GM23338 (cell line): ENCODE data around the gene MAPK4. TPM values are rescaled to one million over a fixed set of nuclear protein-coding genes. Genes with fewer than 3 reads are reported as not detected.

Source experiments
- ATAC-seq: fragments of 200-7000 bp; cut with Tn5 transposase; 3 replicates; pipeline ENCODE4 v1.9.1; 2020
- DNase-seq: peaks from one replicate; pipeline ENCODE4 v3.0.0-alpha.2; 2015; ENCODE audit warnings: low spot score
- H2AFZ ChIP-seq: fragments of 200-600 bp; sonication (generic); 2 replicates; pipeline ENCODE4 v1.8.0; 2016; ENCODE audit warnings: antibody characterized with exemption, mild to moderate bottlenecking, moderate library complexity
- H3F3A ChIP-seq: fragments of 200-600 bp; sonication (generic); replicated peaks from 2 replicates; pipeline ENCODE4 v1.8.0; 2017; ENCODE audit warnings: antibody characterized with exemption, mixed run types, low read depth
- H3K27ac ChIP-seq: fragments of 200-600 bp; sonication (generic); 2 replicates; pipeline ENCODE4 v1.6.1; 2016; ENCODE audit warnings: low read depth
- H3K27me3 ChIP-seq: fragments of 200-600 bp; sonication (generic); 2 replicates; pipeline ENCODE4 v1.8.0; 2016; ENCODE audit warnings: mild to moderate bottlenecking, mixed run types, moderate library complexity; ENCODE audit not compliant: insufficient read depth
- H3K36me3 ChIP-seq: fragments of 200-600 bp; sonication (generic); 2 replicates; pipeline ENCODE4 v1.8.0; 2016; ENCODE audit warnings: mild to moderate bottlenecking; ENCODE audit not compliant: insufficient read depth
- H3K4me1 ChIP-seq: fragments of 200-600 bp; sonication (generic); 2 replicates; pipeline ENCODE4 v1.8.0; 2016; ENCODE audit warnings: mild to moderate bottlenecking, moderate library complexity; ENCODE audit not compliant: insufficient read depth
- H3K4me2 ChIP-seq: fragments of 200-600 bp; sonication (generic); 2 replicates; pipeline ENCODE4 v1.7.1; 2017; ENCODE audit warnings: mixed run types
- H3K4me3 ChIP-seq: fragments of 200-600 bp; sonication (generic); 2 replicates; pipeline ENCODE4 v1.6.1; 2016; ENCODE audit warnings: mixed run types
- H3K79me2 ChIP-seq: fragments of 200-600 bp; sonication (generic); replicated peaks from 2 replicates; pipeline ENCODE4 v1.8.0; 2017; ENCODE audit warnings: mild to moderate bottlenecking; ENCODE audit not compliant: insufficient read depth
- H3K9me2 ChIP-seq: fragments of 200-600 bp; sonication (generic); 2 replicates; pipeline ENCODE4 v1.8.0; 2017; ENCODE audit not compliant: insufficient read depth
- H4K20me1 ChIP-seq: fragments of 200-600 bp; sonication (generic); replicated peaks from 2 replicates; pipeline ENCODE4 v1.8.0; 2017; ENCODE audit warnings: mild to moderate bottlenecking; ENCODE audit not compliant: insufficient read depth
- H3K27ac Mint-ChIP-seq: 2 replicates; pipeline ENCODE4 v1.8.0; 2020; ENCODE audit warnings: inconsistent platforms, mild to moderate bottlenecking, moderate library complexity, mixed read lengths
- H3K27me3 Mint-ChIP-seq: 3 replicates; pipeline ENCODE4 v1.8.0; 2022; ENCODE audit warnings: low read depth, mild to moderate bottlenecking, moderate library complexity, mixed read lengths, inconsistent platforms; ENCODE audit not compliant: insufficient read depth, poor library complexity
- H3K36me3 Mint-ChIP-seq: 3 replicates; pipeline ENCODE4 v1.8.0; 2021; ENCODE audit warnings: low read depth, mild to moderate bottlenecking, inconsistent platforms, moderate library complexity, mixed read lengths
- H3K4me1 Mint-ChIP-seq: 3 replicates; pipeline ENCODE4 v1.8.0; 2020; ENCODE audit warnings: mild to moderate bottlenecking, inconsistent platforms, mixed read lengths
- H3K4me3 Mint-ChIP-seq: 3 replicates; pipeline ENCODE4 v1.8.0; 2021; ENCODE audit warnings: moderate library complexity, mild to moderate bottlenecking, inconsistent platforms, mixed read lengths
- H3K9me3 Mint-ChIP-seq: 3 replicates; pipeline ENCODE4 v1.8.0; 2020; ENCODE audit warnings: moderate library complexity, mild to moderate bottlenecking, inconsistent platforms, mixed read lengths
- EZH2 ChIP-seq: fragments of 200-600 bp; sonication (generic); IDR thresholded peaks from one replicate; pipeline ENCODE4 v1.8.0; 2017; ENCODE audit warnings: antibody characterized with exemption, mild to moderate bottlenecking, low read depth; ENCODE audit not compliant: unreplicated experiment
- EZH2phosphoT487 ChIP-seq: fragments of 200-600 bp; sonication (generic); IDR thresholded peaks from one replicate; pipeline ENCODE4 v1.8.1; 2018; ENCODE audit warnings: antibody characterized with exemption; ENCODE audit not compliant: unreplicated experiment
- NANOG ChIP-seq: IDR thresholded peaks from 2 replicates; pipeline ENCODE4 v1.6.1; 2016; ENCODE audit warnings: antibody characterized with exemption, borderline replicate concordance
- POLR2AphosphoS5 ChIP-seq: IDR thresholded peaks from 2 replicates; pipeline ENCODE4 v1.6.1; 2016; ENCODE audit warnings: antibody characterized with exemption, low read depth
- STAT1 ChIP-seq: IDR thresholded peaks from one replicate; pipeline ENCODE4 v1.6.1; 2016; ENCODE audit warnings: antibody characterized with exemption; ENCODE audit not compliant: unreplicated experiment
- ZNF114 ChIP-seq: fragments of 250-450 bp; sonication (Bioruptor Pico); IDR thresholded peaks from 2 replicates; pipeline ENCODE4 v1.5.0; 2020; ENCODE audit warnings: mild to moderate bottlenecking, moderate library complexity
- ZNF331 ChIP-seq: fragments of 250-450 bp; sonication (Bioruptor Pico); IDR thresholded peaks from 2 replicates; pipeline ENCODE4 v1.5.0; 2020; ENCODE audit warnings: low read depth, mild to moderate bottlenecking, moderate library complexity
- polyA plus RNA-seq: library from polyadenylated mRNA; unstranded; fragments of >200 nt; fragmentation: Nextera tagmentation; extraction: Ambion mirVana; gene quantifications from 2 replicates; pipeline ENCODE4 v1.2.1, GENCODE V29; 2016
- total RNA-seq: library from RNA; depleted of rRNA; stranded (reverse); fragments of >200 nt; shearing (Covaris generic); gene quantifications from 2 replicates; pipeline ENCODE4 v1.2.3, GENCODE V29; 2014
- TF ChIP-seq, protein P1 (sequence below): IDR thresholded peaks from one replicate; pipeline ENCODE4 v1.6.1; 2018; ENCODE audit warnings: antibody characterized with exemption; ENCODE audit not compliant: unreplicated experiment
- TF ChIP-seq, protein P2 (sequence below): fragments of 250-450 bp; sonication (Bioruptor Pico); IDR thresholded peaks from 2 replicates; pipeline ENCODE4 v1.5.0; 2020; ENCODE audit warnings: mild to moderate bottlenecking, moderate library complexity

MAPK4 gene
- total and polyA plus RNA-seq, 2 experiments from 2014 or later = 1.3 to 4.4 TPM

DNA sequence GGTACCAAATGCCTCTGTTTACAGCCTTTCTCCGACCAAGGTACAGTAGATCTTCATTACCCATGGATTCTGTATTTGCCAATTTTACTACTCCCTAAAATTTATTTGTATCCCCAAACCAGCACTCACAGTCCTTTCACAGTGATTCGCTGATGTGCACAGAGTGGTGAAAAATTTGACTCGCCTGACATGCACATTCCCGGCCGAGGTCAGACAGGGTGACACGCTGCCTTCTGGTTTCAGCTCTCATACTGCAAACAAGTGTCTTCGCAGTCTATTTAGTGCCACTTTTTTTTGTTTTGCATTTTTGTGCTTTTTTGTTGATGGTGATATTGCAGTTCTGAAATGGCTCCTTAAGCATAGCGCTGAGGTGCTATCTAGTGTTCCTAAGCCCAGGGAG is 71.0 kb downstream of the MAPK4 start (continued):
- TF ChIP-seq, protein P1, sequence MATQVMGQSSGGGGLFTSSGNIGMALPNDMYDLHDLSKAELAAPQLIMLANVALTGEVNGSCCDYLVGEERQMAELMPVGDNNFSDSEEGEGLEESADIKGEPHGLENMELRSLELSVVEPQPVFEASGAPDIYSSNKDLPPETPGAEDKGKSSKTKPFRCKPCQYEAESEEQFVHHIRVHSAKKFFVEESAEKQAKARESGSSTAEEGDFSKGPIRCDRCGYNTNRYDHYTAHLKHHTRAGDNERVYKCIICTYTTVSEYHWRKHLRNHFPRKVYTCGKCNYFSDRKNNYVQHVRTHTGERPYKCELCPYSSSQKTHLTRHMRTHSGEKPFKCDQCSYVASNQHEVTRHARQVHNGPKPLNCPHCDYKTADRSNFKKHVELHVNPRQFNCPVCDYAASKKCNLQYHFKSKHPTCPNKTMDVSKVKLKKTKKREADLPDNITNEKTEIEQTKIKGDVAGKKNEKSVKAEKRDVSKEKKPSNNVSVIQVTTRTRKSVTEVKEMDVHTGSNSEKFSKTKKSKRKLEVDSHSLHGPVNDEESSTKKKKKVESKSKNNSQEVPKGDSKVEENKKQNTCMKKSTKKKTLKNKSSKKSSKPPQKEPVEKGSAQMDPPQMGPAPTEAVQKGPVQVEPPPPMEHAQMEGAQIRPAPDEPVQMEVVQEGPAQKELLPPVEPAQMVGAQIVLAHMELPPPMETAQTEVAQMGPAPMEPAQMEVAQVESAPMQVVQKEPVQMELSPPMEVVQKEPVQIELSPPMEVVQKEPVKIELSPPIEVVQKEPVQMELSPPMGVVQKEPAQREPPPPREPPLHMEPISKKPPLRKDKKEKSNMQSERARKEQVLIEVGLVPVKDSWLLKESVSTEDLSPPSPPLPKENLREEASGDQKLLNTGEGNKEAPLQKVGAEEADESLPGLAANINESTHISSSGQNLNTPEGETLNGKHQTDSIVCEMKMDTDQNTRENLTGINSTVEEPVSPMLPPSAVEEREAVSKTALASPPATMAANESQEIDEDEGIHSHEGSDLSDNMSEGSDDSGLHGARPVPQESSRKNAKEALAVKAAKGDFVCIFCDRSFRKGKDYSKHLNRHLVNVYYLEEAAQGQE = no peak

DNA sequence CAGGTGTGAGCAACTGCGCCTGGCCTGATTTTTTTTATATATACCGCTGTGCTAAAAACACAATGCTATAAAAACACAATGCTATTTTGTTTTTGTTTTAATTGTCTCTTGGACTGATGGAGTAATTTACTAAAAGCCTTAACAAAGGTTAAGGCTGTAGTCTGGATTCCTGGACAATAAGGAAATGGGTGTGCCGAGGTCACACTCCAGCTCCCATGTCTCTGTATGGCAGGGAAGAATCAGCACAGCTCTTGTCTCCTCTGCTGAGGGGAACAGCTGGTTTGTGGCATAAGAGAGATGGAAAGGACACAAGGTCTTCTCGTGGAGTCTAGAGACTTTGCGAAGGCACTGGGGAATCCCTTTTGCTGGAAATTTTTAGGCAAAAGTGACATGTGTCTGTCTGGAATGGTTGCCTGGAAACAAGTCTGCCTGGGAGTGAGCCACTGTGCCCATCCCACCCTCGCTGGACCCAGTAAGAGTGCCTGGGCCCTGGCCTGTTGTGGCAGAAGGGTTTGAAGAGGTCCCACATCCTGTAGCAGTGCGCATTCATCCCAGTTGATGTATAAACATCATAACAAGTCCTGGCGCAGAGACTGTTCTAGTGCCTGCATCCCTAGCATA is 73.1 kb downstream of the MAPK4 start:
- H3K4me1 ChIP-seq = no peaks in the 10 kb centered on the region
- peaks cover 8% of the 10 kb centered on the region for H3K9me2 ChIP-seq
- no peak overlapping the region for H2AFZ ChIP-seq
- H3F3A ChIP-seq = no peaks in the 10 kb centered on the region
- no peaks in the 10 kb centered on the region for H3K27me3 ChIP-seq
- no peak overlapping the region for H3K27ac Mint-ChIP-seq
- TF ChIP-seq EZH2phosphoT487 = no peak
- no peak for TF ChIP-seq NANOG
- TF ChIP-seq ZNF331 (CRISPR knock-in tag) = no peak
- no peak for TF ChIP-seq EZH2
- TF ChIP-seq, protein P2, sequence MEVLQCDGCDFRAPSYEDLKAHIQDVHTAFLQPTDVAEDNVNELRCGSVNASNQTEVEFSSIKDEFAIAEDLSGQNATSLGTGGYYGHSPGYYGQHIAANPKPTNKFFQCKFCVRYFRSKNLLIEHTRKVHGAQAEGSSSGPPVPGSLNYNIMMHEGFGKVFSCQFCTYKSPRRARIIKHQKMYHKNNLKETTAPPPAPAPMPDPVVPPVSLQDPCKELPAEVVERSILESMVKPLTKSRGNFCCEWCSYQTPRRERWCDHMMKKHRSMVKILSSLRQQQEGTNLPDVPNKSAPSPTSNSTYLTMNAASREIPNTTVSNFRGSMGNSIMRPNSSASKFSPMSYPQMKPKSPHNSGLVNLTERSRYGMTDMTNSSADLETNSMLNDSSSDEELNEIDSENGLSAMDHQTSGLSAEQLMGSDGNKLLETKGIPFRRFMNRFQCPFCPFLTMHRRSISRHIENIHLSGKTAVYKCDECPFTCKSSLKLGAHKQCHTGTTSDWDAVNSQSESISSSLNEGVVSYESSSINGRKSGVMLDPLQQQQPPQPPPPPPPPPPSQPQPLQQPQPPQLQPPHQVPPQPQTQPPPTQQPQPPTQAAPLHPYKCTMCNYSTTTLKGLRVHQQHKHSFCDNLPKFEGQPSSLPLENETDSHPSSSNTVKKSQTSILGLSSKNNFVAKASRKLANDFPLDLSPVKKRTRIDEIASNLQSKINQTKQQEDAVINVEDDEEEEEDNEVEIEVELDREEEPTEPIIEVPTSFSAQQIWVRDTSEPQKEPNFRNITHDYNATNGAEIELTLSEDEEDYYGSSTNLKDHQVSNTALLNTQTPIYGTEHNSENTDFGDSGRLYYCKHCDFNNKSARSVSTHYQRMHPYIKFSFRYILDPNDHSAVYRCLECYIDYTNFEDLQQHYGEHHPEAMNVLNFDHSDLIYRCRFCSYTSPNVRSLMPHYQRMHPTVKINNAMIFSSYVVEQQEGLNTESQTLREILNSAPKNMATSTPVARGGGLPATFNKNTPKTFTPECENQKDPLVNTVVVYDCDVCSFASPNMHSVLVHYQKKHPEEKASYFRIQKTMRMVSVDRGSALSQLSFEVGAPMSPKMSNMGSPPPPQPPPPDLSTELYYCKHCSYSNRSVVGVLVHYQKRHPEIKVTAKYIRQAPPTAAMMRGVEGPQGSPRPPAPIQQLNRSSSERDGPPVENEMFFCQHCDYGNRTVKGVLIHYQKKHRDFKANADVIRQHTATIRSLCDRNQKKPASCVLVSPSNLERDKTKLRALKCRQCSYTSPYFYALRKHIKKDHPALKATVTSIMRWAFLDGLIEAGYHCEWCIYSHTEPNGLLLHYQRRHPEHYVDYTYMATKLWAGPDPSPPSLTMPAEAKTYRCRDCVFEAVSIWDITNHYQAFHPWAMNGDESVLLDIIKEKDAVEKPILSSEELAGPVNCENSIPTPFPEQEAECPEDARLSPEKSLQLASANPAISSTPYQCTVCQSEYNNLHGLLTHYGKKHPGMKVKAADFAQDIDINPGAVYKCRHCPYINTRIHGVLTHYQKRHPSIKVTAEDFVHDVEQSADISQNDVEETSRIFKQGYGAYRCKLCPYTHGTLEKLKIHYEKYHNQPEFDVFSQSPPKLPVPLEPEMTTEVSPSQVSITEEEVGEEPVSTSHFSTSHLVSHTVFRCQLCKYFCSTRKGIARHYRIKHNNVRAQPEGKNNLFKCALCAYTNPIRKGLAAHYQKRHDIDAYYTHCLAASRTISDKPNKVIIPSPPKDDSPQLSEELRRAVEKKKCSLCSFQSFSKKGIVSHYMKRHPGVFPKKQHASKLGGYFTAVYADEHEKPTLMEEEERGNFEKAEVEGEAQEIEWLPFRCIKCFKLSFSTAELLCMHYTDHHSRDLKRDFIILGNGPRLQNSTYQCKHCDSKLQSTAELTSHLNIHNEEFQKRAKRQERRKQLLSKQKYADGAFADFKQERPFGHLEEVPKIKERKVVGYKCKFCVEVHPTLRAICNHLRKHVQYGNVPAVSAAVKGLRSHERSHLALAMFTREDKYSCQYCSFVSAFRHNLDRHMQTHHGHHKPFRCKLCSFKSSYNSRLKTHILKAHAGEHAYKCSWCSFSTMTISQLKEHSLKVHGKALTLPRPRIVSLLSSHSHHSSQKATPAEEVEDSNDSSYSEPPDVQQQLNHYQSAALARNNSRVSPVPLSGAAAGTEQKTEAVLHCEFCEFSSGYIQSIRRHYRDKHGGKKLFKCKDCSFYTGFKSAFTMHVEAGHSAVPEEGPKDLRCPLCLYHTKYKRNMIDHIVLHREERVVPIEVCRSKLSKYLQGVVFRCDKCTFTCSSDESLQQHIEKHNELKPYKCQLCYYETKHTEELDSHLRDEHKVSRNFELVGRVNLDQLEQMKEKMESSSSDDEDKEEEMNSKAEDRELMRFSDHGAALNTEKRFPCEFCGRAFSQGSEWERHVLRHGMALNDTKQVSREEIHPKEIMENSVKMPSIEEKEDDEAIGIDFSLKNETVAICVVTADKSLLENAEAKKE = no peak
- no peak for TF ChIP-seq POLR2AphosphoS5
- no peak for TF ChIP-seq STAT1
- TF ChIP-seq ZNF114 (CRISPR knock-in tag) = no peak
- H3K4me3 Mint-ChIP-seq = no peak overlapping the region
- no peaks in the 10 kb centered on the region for H3K79me2 ChIP-seq
- peaks cover 7% of the 10 kb centered on the region for H3K27me3 Mint-ChIP-seq
- no peaks in the 10 kb centered on the region for H4K20me1 ChIP-seq
- no peak overlapping the region for H3K4me2 ChIP-seq
- no peaks in the 10 kb centered on the region for H3K9me3 Mint-ChIP-seq
- H3K4me3 ChIP-seq = no peak overlapping the region
- H3K36me3 Mint-ChIP-seq = no peaks in the 10 kb centered on the region
- H3K36me3 ChIP-seq = no peaks in the 10 kb centered on the region
- peaks cover 22% of the 10 kb centered on the region for H3K4me1 Mint-ChIP-seq
- ATAC-seq = no peak
- DNase-seq = no peak
- H3K27ac ChIP-seq = no peak overlapping the region
